ENCODE results near the gene NRSN2. TPM values are rescaled to one million over a fixed set of nuclear protein-coding genes. Genes with fewer than 3 reads are reported as not detected.

The NRSN2 gene
- total RNA-seq, 6 donors from 2014 or later, result 13.6 to 30.8 (median 25.6) TPM

DNA sequence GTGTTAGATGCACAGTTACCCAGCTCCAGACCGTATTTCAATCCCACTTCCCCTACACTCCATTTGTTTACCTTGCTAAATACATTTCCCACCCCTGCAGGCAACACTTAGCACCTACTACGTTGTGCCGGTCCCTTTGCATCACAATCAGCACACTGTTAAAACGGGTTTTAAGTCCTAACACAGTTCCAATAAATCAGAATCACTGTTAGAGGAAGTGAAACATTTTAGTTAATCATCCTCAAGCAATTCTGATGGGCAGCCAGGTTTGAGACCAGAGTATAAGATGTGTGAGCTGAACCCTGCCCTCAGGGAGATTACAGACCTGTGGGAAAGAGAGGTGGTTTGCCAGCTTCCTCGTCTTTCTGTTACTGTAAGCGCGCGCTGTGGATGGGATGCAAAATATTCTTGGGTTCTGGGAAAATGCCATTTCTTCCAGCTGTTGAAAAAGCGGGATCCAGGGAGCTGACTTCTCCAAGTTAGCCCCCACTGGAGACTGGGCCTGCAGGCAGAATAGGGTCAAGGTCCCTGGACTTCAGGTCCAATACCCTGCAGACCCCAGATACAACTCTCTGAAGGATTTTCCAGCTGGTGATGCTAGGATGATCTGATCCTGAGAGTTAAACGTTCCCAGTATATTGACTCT is 46.4 kb upstream of the NRSN2 start:
- peak overlapping the region in 1 of 4 donors; percentile 79 for H3K4me3 ChIP-seq
- H3K4me1 ChIP-seq, result peaks cover 34 to 48% (median 36%) of the 10 kb centered on the region in 4 donors
- 43 to 48% methylated on average over 10 of the region's 10 CpGs for WGBS, 2 donors
- peak overlapping the region in 2 of 4 donors; percentile 70 to 100 for H3K27ac ChIP-seq
- ATAC-seq (ENCODE audit: low FRiP score in 2 of 2) (no peak), DNase-seq (no peak)
- TF ChIP-seq POLR2A (IDR thresholded peaks at IDR 0.05), result no peak
- TF ChIP-seq, protein P1, sequence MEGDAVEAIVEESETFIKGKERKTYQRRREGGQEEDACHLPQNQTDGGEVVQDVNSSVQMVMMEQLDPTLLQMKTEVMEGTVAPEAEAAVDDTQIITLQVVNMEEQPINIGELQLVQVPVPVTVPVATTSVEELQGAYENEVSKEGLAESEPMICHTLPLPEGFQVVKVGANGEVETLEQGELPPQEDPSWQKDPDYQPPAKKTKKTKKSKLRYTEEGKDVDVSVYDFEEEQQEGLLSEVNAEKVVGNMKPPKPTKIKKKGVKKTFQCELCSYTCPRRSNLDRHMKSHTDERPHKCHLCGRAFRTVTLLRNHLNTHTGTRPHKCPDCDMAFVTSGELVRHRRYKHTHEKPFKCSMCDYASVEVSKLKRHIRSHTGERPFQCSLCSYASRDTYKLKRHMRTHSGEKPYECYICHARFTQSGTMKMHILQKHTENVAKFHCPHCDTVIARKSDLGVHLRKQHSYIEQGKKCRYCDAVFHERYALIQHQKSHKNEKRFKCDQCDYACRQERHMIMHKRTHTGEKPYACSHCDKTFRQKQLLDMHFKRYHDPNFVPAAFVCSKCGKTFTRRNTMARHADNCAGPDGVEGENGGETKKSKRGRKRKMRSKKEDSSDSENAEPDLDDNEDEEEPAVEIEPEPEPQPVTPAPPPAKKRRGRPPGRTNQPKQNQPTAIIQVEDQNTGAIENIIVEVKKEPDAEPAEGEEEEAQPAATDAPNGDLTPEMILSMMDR (IDR thresholded peaks at IDR 0.05), result no peak
- no peak for TF ChIP-seq EP300 (IDR thresholded peaks at IDR 0.05)
- TF ChIP-seq POLR2AphosphoS5 (IDR thresholded peaks at IDR 0.05), result no peak
- no peaks in the 10 kb centered on the region for H3K27me3 ChIP-seq
- no peaks in the 10 kb centered on the region for H3K36me3 ChIP-seq
- no peaks in the 10 kb centered on the region for H3K9me3 ChIP-seq

DNA sequence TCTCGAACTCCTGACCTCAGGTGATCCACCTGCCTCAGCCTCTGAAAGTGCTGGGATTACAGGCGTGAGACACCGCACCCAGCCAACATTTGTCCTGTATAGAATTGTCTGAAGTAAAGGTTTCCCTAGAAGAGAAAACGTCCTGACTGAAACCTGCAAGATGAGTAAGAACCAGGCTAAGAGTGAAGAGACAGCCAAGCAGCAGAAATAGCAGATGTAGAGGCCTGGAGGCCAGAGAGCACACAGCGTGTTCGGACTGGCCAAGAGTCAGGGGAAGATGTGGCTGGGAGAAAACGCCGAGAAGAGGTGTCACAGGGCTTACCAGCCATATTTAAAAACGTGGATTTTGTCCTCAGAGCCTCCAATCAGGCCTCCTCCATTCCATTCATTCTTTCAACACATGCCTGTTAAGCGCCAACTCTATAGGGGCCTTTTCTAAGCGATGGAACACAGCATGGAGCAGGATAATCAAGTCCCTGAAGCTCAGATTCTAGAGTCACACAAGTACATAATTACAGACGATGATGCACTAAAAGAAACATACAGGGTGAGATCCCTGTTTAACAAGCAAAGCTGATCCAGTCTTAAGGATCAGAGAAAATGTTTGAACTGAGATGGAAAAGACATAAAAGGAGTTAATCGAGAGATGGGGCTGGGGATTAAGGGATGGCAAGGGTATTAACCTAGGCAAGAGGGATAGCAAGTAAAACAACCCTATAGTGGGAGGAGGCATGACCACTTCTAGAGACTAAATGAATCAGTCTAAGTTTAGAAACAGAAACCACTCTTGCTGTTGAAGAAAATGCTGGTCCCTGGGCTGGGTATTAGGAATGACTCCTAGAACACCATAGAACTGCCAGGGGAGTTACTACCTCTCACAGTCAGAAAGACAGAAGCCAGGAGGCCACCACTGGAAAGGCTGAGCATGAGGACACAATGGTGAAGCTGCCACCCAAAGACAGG is 44.7 kb upstream of the NRSN2 start:
- no peaks in the 10 kb centered on the region for H3K36me3 ChIP-seq
- ATAC-seq (ENCODE audit: low FRiP score in 2 of 2) (no peak), DNase-seq (no peak)
- 81 to 83% methylated on average over 13 of the region's 13 CpGs for WGBS, 2 donors
- peaks cover 28 to 37% (median 34%) of the 10 kb centered on the region in 4 donors for H3K4me1 ChIP-seq
- H3K27ac ChIP-seq, result peak overlapping the region in 2 of 4 donors; percentile 70 to 100
- no peaks in the 10 kb centered on the region for H3K27me3 ChIP-seq
- no peaks in the 10 kb centered on the region for H3K9me3 ChIP-seq
- no peak for TF ChIP-seq POLR2AphosphoS5 (IDR thresholded peaks at IDR 0.05)
- TF ChIP-seq, protein P1 (IDR thresholded peaks at IDR 0.05), result no peak
- TF ChIP-seq POLR2A (IDR thresholded peaks at IDR 0.05), result no peak
- TF ChIP-seq EP300 (IDR thresholded peaks at IDR 0.05), result no peak
- no peak overlapping the region for H3K4me3 ChIP-seq

- Histone ChIP-seq H3K27me3 (no peaks in the 10 kb centered on the region), H3K36me3 (no peaks in the 10 kb centered on the region), H3K4me3 (no peak overlapping the region), H3K27ac (no peak overlapping the region), H3K9me3 (no peaks in the 10 kb centered on the region), H3K4me1 (peaks cover 21 to 29% (median 25%) of the 10 kb centered on the region in 4 donors)
- 73 to 78% methylated on average over 11 of the region's 11 CpGs for WGBS, 2 donors
- no peak for ATAC-seq (ENCODE audit: low FRiP score in 2 of 2)
- no peak for TF ChIP-seq POLR2AphosphoS5 (IDR thresholded peaks at IDR 0.05)
- no peak for TF ChIP-seq EP300 (IDR thresholded peaks at IDR 0.05)
- TF ChIP-seq, protein P1 (IDR thresholded peaks at IDR 0.05), result no peak
- TF ChIP-seq POLR2A (IDR thresholded peaks at IDR 0.05), result no peak
- no peak for DNase-seq
Observed at GRCh38 chr20:305745-306144, 41.2 kb upstream of the NRSN2 start.

- DNase-seq (no peak), ATAC-seq (ENCODE audit: low FRiP score in 2 of 2) (no peak)
- no peak overlapping the region for H3K4me3 ChIP-seq
- no peaks in the 10 kb centered on the region for H3K9me3 ChIP-seq
- WGBS, 2 donors, result 67 to 77% methylated on average over 4 to 6 of the region's 7 CpGs
- H3K27me3 ChIP-seq, result no peaks in the 10 kb centered on the region
- H3K27ac ChIP-seq, result peak overlapping the region; percentile 65 to 88 (median 85)
- peaks cover 15 to 20% (median 17%) of the 10 kb centered on the region in 4 donors for H3K4me1 ChIP-seq
- H3K36me3 ChIP-seq, result no peaks in the 10 kb centered on the region
- TF ChIP-seq, protein P1 (IDR thresholded peaks at IDR 0.05), result no peak
- TF ChIP-seq EP300 (IDR thresholded peaks at IDR 0.05) (no peak), POLR2AphosphoS5 (IDR thresholded peaks at IDR 0.05) (no peak)
Observed at GRCh38 chr20:308427-309038, 38.4 kb upstream of the NRSN2 start.
